Embryonic facial prominence (tissue), 1 donor: ENCODE data around the gene GFRAL.
"Not testable (repeated sequence)": the region's sequence is repeated elsewhere in the genome, so short reads cannot be mapped to it uniquely, and the experiment has no call there.

ENCODE experiments used
- DNase-seq: peaks from one replicate; pipeline ENCODE4 v3.0.0-alpha.2; 2016; ENCODE audit errors: extremely low spot score

GFRAL gene

GRCh38 chr6:55327169-55327568, at the start of gene GFRAL:
Gene GFRAL, plus strand, starts transcription at chr6:55327469. Its CDS starts 86 bp downstream, at chr6:55327555.
- no peak for DNase-seq

- DNase-seq, result no peak
These were observed 49.6 kb upstream of the GFRAL start for GRCh38 chr6:55277646-55278045.

GRCh38 chr6:55281215-55281614, 46.1 kb upstream of the GFRAL start:
- no peak for DNase-seq

GRCh38 chr6:55282115-55282514, 45.2 kb upstream of the GFRAL start:
- DNase-seq, result no peak

- DNase-seq, result no peak
These were observed 40.4 kb upstream of the GFRAL start for GRCh38 chr6:55286824-55287223.

- DNase-seq, result no peak
These were observed 36.5 kb upstream of the GFRAL start for GRCh38 chr6:55290736-55291135.

GRCh38 chr6:55293116-55293515, 34.2 kb upstream of the GFRAL start:
- no peak for DNase-seq

- not testable (repeated sequence) for DNase-seq
These were observed 30.1 kb upstream of the GFRAL start for GRCh38 chr6:55297214-55297613.

GRCh38 chr6:55299286-55299985, 27.8 kb upstream of the GFRAL start:
- DNase-seq, result no peak

- DNase-seq, result no peak
These were observed 22.5 kb upstream of the GFRAL start for GRCh38 chr6:55304747-55305146.

- no peak for DNase-seq
These were observed 7.1 kb upstream of the GFRAL start for GRCh38 chr6:55319961-55320695.

- no peak for DNase-seq
These were observed 6.6 kb upstream of the GFRAL start for GRCh38 chr6:55320696-55321086.

GRCh38 chr6:55377150-55377549, 49.9 kb downstream of the GFRAL start:
- no peak for DNase-seq

- no peak for DNase-seq
These were observed 52.2 kb downstream of the GFRAL start for GRCh38 chr6:55379471-55379870.

- no peak for DNase-seq
These were observed 52.6 kb downstream of the GFRAL start for GRCh38 chr6:55379895-55380294.

GRCh38 chr6:55388211-55388610, 60.9 kb downstream of the GFRAL start:
- DNase-seq, result peak; percentile 18

GRCh38 chr6:55395871-55396270, 68.6 kb downstream of the GFRAL start:
- no peak for DNase-seq

GRCh38 chr6:55397986-55398385, 70.7 kb downstream of the GFRAL start:
- no peak for DNase-seq

- no peak for DNase-seq
These were observed 72.1 kb downstream of the GFRAL start for GRCh38 chr6:55399351-55399750.

- no peak for DNase-seq
These were observed 78.4 kb downstream of the GFRAL start for GRCh38 chr6:55405474-55406235.

- DNase-seq, result no peak
These were observed 83.4 kb downstream of the GFRAL start for GRCh38 chr6:55410674-55411073.

GRCh38 chr6:55423933-55424332, 96.7 kb downstream of the GFRAL start:
- no peak for DNase-seq
